NCI-H1105 treated with DMSO at 0.1 percent for 48 hours (cell line): ENCODE measurements around the gene STRADA.

Experiments
- DNase-seq: peaks from one replicate; lab custom pipeline; 2025; lab: John Stamatoyannopoulos, UW

STRADA gene

GRCh38 chr17:63701456-63701820 lies 40.2 kb downstream of the STRADA start:
- DNase-seq = no peak

- DNase-seq = peak; percentile 43
These were observed 40.8 kb downstream of the STRADA start for GRCh38 chr17:63700528-63701455.

- peak; percentile 49 for DNase-seq
These were observed 41.7 kb downstream of the STRADA start, which contains the start of gene LIMD2 for GRCh38 chr17:63699638-63700527. TSS of gene LIMD2 (minus strand) at chr17:63700125. CDS start at chr17:63699298, 827 bp downstream.

- DNase-seq = no peak
These were observed 42.5 kb downstream of the STRADA start for GRCh38 chr17:63698886-63699637.

DNA sequence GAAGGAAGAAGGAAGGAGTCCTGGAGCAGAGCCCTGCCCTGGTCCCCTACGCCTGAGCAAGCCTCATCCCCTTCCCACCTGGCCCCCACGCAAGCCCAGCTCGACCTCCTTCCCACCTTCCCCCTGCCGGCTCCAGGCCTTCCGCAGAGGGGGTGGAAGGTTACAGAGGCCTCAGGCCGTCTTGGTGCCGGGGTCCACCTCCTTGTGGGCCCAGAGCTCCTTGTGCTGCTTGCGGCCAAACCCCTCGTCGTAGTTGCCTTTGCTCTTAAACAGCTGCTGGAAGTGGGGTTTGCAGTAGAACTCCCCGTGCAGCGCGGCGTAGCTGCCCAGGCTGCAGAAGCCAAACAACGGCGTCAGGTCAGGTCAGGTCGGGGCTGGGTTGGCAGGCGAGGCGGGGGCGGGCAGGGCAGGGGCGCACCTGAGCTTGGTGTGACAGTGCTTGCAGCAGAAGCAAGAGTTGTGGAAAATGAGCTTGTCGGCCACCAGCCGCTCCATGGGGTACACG lies 43.2 kb downstream of the STRADA start:
- DNase-seq = no peak

DNA sequence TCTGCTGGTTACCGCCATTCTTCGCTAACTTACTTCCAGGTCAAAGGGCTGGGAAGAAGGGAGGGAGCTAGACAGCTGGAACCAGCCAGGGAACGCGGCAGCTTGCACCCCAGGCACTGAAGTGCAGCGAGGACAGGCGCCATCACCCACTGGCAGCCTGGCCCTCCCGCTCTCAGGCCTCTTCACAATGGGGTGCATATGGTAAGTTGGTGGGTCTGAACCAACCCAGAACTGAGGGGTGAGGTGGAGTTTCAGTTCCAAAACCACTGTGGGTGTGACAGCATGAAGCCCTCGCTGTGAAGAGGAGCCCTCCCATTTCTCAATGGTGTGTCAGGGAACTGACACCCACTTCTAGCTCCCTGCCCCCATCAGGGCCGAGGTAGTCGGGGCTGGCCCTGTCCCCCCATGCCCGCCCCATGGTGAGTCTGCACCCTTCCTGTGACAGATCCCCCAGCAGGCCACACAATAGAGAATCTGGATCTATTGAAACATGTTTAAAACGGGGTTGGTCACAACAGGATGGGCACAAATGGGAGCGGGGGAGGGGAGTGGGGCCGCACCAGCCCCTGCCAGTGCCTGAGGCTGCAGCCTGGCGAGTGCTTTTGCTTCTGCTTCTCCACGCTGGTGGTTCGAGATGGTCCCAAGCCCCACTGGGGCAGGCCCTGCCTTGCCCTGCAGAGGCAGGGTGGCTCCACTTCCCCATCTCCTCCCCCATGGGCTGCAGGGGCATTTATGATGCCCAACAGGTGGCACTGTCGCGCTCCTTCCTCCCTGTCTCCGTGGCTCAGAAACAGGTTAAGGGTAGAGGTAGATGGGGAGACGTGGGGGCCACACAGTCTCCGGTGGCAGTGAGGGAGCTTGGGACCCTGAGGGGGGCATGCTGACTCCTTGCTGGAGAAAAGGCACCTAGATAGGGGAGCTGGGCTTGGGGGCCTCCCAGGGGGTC lies 44.0 kb downstream of the STRADA start:
- peak; percentile 5 for DNase-seq

DNA sequence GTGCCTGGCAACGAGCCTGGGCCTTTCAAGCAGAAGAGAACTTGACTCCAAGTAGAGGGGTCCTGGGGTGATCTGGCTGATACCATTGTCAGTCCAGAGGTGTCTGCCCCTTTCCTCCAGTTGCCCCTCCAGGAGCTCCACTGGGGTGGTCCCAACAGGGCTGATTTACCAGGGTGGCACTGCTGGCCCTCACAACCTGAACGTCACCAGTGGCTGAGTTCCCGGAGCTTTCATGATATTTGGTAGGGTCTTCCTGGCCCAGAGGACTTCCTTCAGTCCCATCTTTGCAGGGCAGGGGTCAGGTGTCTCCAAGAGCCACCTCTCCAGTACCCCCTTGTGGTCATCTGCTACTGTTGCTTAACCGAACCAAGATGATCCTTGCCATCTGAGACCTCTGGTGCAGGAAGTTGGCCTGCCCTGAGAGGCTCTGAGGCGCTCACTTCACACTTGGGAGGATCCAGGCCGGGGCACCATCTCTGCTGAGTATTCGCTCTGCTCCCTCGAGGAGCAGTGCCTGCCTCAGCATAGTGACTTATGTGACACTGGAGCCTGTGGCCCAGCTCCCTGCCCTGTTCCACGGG lies 45.1 kb downstream of the STRADA start:
- no peak for DNase-seq

- no peak for DNase-seq
These were observed 45.7 kb downstream of the STRADA start for GRCh38 chr17:63695889-63696288.

- no peak for DNase-seq
These were observed 46.4 kb downstream of the STRADA start for GRCh38 chr17:63694950-63695773.

- no peak for DNase-seq
These were observed 47.2 kb downstream of the STRADA start for GRCh38 chr17:63694229-63694949.

DNA sequence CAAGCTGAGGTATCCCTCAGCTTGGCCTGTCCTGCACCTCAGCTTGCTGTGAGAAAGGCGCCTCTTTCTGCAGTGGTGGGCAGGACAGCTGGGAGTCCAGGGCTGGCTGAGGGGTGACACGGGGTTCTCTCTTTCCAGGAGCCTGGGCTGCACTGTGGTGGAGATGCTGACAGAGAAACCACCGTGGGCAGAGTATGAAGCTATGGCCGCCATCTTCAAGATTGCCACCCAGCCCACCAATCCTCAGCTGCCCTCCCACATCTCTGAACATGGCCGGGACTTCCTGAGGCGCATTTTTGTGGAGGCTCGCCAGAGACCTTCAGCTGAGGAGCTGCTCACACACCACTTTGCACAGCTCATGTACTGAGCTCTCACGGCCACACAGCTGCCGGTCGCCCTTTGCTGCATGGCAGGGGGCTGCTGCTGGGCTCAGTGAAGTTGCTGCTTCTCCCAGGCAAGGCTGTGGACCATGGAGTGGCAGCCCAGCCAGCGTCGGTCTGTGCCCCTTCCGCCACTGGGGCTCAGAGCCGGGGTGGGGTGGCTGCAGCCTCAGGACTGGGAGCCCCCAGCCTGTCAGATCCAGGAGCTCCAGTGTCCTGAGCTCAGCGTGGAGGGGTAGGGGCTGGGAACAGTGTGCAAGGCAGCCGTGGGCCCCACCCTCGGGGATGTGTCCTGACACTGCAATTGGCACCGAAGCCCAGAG lies 48.0 kb downstream of the STRADA start:
- DNase-seq = no peak

DNA sequence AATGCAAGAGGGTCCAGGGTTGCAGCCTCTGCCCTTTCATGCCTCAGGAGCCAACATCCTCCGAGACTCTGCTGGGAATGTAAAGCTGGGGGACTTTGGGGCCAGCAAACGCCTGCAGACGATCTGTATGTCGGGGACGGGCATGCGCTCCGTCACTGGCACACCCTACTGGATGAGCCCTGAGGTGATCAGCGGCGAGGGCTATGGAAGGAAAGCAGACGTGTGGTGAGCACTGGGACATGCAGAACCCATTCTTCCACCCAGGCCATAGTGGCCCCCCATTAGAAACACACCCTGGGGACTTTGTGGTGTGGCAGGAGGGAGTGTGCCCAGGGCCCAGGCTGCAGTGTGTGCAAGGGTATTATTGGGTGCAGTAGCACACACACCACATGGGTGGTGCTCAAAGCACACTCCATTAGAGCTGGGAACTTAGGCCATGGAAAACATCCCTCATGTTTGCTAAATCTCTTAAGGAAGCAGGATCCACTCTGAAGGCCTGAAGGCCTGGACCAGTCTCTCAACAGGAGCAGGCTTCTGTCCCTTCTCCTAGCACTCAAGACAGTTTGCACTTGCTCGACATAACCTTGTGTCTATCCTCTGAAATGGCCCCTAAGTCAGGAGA lies 49.3 kb downstream of the STRADA start:
- DNase-seq = no peak

- no peak for DNase-seq
These were observed 52.1 kb downstream of the STRADA start for GRCh38 chr17:63689479-63689878.

GRCh38 chr17:63688396-63689020 lies 53.1 kb downstream of the STRADA start:
- DNase-seq = no peak

DNA sequence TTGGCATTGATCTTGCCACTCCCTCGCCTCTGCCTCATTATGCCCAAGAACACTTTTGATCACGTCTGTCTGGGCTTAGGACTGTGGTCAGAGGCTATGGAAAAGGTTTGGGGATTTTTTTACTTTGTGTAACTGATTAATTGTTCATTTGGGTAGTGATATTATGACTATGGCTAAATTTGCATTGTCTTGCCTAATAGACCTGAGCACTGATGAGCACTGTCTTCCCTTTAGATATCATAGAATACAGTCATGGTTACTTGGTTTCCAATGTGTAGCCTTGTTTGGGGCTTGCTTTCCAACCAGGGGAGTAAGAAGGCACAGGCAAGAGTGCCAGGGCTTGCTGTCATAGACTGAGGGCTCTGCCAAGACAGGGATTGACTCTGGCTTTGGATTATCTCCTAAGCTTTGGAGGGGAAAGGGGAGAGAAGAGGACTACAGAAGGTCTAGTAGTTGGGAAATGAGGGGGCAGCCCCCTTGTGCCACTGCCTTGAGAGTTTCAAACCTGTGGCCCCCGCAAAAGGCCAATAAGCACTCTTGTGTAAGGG lies 55.4 kb downstream of the STRADA start:
- no peak for DNase-seq

GRCh38 chr17:63685578-63685977 lies 56.0 kb downstream of the STRADA start:
- DNase-seq = no peak

DNA sequence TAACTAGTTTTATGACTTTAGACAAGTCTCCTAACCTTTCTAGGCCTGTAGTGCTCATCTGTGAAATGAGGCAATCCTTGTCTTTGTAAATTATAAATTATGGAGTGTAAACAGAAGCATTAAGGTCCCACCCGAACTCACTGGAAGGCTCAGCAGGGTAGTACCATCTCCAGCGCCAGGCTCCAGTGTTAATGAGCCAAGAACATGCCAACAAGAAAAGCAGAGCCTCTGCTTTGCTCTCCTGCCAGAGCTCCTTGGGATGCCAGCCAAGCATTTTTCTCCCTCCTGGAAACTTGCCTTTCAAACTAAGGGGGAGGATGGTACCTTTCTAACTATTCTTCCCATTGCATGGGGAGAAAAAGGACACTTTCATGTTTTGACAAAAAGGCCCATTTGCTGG lies 56.6 kb downstream of the STRADA start:
- no peak for DNase-seq
